HG03558 (cell line): ENCODE data around the gene ZNF626.
"Not testable (repeated sequence)": the region's sequence is repeated elsewhere in the genome, so short reads cannot be mapped to it uniquely, and the experiment has no call there.

ENCODE experiments used
- ATAC-seq: cut with Tn5 transposase; IDR thresholded peaks from one replicate; pipeline ENCODE4 v1.9.1; 2021; ENCODE audit warnings: moderate number of reproducible peaks; ENCODE audit not compliant: unreplicated experiment; ENCODE audit errors: extremely low read depth

ZNF626 gene

GRCh38 chr19:20661150-20661819 is at the start of gene ZNF626:
Gene ZNF626, minus strand, starts transcription at chr19:20661571. Its CDS starts 125 bp downstream, at chr19:20661446.
- ATAC-seq, result peak; percentile 91

- no peak for ATAC-seq
Observed at GRCh38 chr19:20669263-20669662, 7.9 kb upstream of the ZNF626 start.

GRCh38 chr19:20667281-20667680 is 5.9 kb upstream of the ZNF626 start:
- no peak for ATAC-seq

- ATAC-seq, result no peak
Observed at GRCh38 chr19:20664901-20665781, 3.8 kb upstream of the ZNF626 start.

- ATAC-seq, result not testable (repeated sequence)
Observed at GRCh38 chr19:20664475-20664874, 3.1 kb upstream of the ZNF626 start.

- ATAC-seq, result no peak
Observed at GRCh38 chr19:20662421-20663105, 1.2 kb upstream of the ZNF626 start.

GRCh38 chr19:20660473-20661140 is 764 bp downstream of the ZNF626 start:
- ATAC-seq, result no peak

- no peak for ATAC-seq
Observed at GRCh38 chr19:20640545-20640944, 20.8 kb downstream of the ZNF626 start.

- ATAC-seq, result no peak
Observed at GRCh38 chr19:20640023-20640422, 21.3 kb downstream of the ZNF626 start.

GRCh38 chr19:20624560-20624959 is 36.8 kb downstream of the ZNF626 start:
- not testable (repeated sequence) for ATAC-seq

- no peak for ATAC-seq
Observed at GRCh38 chr19:20616071-20616470, 45.3 kb downstream of the ZNF626 start.

GRCh38 chr19:20614971-20615370 is 46.4 kb downstream of the ZNF626 start:
- ATAC-seq, result not testable (repeated sequence)

- ATAC-seq, result no peak
Observed at GRCh38 chr19:20612711-20613316, 48.6 kb downstream of the ZNF626 start.

GRCh38 chr19:20611866-20612265 is 49.5 kb downstream of the ZNF626 start:
- ATAC-seq, result no peak

- no peak for ATAC-seq
Observed at GRCh38 chr19:20607943-20608342, 53.4 kb downstream of the ZNF626 start.
